PFSK-1 (cell line): Measurements from ENCODE around the gene KLHL11.

Experiments used
- FOXP2 ChIP-seq: optimal IDR thresholded peaks from 2 replicates; pipeline ENCODE3; 2011; ENCODE audit warnings: borderline replicate concordance, control low read depth, inconsistent platforms; ENCODE audit not compliant: insufficient read depth; ENCODE audit errors: extremely low read length, extremely low read depth
- POLR2AphosphoS5 ChIP-seq: IDR thresholded peaks from 2 replicates; pipeline ENCODE4 v1.6.1; 2012; ENCODE audit warnings: low read depth, mild to moderate bottlenecking, control low read depth, low read length, moderate library complexity
- REST ChIP-seq, 2 experiments: IDR thresholded peaks; 2 replicates each; pipeline versions ENCODE4 v1.6.1 to v1.8.0; 2011 to 2012; ENCODE audit warnings: low read depth in 2 of 2, low read length in 2 of 2, control low read depth in 1 of 2, inconsistent platforms in 1 of 2, mild to moderate bottlenecking in 1 of 2, moderate library complexity in 1 of 2; ENCODE audit not compliant: insufficient read depth in 1 of 2
- SIN3A ChIP-seq: IDR thresholded peaks from 2 replicates; pipeline ENCODE4 v1.6.1; 2012; ENCODE audit warnings: mild to moderate bottlenecking, low read length, moderate library complexity, borderline replicate concordance; ENCODE audit not compliant: insufficient read depth
- TAF1 ChIP-seq: IDR thresholded peaks from 2 replicates; pipeline ENCODE4 v1.6.1; 2012; ENCODE audit warnings: low read length, control low read depth, borderline replicate concordance; ENCODE audit not compliant: insufficient read depth

KLHL11 gene

GRCh38 chr17:41910701-41911391, 45.6 kb upstream of the KLHL11 start:
- TF ChIP-seq SIN3A (no peak), TAF1 (no peak), REST (IDR thresholded peaks at IDR 0.05; ENCODE audit: insufficient read depth in 1 of 2, low read depth in 2 of 2, low read length in 2 of 2) (no peak), POLR2AphosphoS5 (no peak), FOXP2 (no peak)

DNA sequence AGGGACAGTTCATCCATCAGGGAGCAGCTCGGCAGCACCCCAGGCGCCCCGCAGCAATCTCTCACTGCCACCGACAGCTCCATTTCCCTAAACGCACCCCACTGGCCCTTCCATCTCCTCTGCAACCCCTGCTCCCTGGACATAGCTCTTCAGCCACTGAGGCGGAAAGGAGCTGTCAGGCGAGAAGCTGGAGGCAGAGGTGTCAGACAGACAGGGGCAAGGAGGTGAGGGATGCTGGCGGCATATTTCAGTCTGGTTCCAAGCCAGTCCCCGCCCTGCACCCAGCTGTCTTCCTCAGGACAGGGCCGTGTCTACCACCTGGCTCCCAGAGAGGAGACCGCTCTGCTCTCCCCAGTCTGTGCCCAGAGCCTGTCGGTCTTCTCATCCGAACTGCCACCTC, 43.9 kb upstream of the KLHL11 start:
- TF ChIP-seq TAF1 (no peak), FOXP2 (no peak), REST (IDR thresholded peaks at IDR 0.05; ENCODE audit: insufficient read depth in 1 of 2, low read depth in 2 of 2, low read length in 2 of 2) (no peak)

- no peak for TF ChIP-seq SIN3A
- TF ChIP-seq REST (IDR thresholded peaks at IDR 0.05; ENCODE audit: insufficient read depth in 1 of 2, low read depth in 2 of 2, low read length in 2 of 2): no peak
- no peak for TF ChIP-seq POLR2AphosphoS5
- TF ChIP-seq TAF1: no peak
- TF ChIP-seq FOXP2: no peak
These were observed 42.7 kb upstream of the KLHL11 start for GRCh38 chr17:41907633-41908539.

DNA sequence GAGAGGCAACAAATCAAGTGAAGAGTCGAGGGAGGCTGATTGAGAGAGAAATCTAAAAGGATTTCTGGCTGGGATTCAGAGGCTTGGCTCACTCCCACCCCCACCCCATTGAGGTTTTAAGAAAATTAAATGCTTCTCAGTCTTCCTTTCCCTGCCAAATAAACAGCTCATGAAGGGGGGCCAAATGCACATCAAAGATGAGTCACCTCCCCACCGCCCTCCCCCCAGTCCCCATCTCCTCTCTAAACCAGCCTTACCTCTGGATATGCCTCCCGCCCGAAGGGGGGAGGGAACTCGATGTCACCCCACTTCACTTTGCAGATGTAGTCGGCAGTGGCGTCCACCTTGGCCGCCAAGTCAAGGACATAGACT, 41.9 kb upstream of the KLHL11 start:
- TF ChIP-seq TAF1: no peak
- no peak for TF ChIP-seq REST (IDR thresholded peaks at IDR 0.05; ENCODE audit: insufficient read depth in 1 of 2, low read depth in 2 of 2, low read length in 2 of 2)
- TF ChIP-seq POLR2AphosphoS5: no peak
- TF ChIP-seq FOXP2: no peak
